Measurements from ENCODE around the gene SGK1.

DNA sequence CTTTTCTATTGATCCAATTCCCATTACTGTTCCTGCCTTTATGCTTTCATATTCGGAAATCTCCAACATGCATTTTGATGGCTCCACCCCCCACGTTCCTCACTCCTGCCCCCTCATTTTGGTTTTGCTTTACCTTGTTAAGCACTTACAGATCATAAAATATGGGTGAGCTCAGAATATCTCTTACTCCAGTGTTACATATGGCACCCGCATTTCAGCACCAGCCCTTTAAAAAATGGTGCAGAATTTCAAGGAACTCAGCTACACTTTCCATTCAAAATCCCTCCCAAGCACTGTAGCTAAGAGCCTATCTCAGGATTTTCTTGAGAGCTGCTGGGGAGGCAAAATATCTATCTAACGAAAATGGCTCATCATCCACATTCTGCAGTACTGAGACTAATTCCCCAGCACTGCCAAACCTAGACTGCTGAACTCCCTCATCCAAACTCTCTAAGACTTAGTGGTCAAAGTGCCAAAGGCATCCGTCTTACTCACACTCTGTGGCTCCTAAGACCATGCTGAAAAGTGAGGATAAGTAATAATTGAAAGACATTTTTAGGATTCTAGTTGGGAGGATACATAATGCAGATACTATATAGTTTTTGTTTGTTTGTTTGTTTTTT is 7.8 kb downstream of the SGK1 start:
- TF ChIP-seq POLR2AphosphoS5 (IDR thresholded peaks at IDR 0.05; ENCODE audit: borderline replicate concordance, low read depth, low read length) (no peak), EZH2 (IDR thresholded peaks at IDR 0.05) (no peak)
